GM21528 (cell line): ENCODE measurements around the gene LRRC36.
"Not testable (repeated sequence)": the region's sequence is repeated elsewhere in the genome, so short reads cannot be mapped to it uniquely, and the experiment has no call there.

Experiments used
- ATAC-seq: cut with Tn5 transposase; IDR thresholded peaks from one replicate; pipeline ENCODE4 v1.9.1; 2021; ENCODE audit warnings: mild to moderate bottlenecking, moderate library complexity; ENCODE audit not compliant: unreplicated experiment, low FRiP score

Gene LRRC36

DNA sequence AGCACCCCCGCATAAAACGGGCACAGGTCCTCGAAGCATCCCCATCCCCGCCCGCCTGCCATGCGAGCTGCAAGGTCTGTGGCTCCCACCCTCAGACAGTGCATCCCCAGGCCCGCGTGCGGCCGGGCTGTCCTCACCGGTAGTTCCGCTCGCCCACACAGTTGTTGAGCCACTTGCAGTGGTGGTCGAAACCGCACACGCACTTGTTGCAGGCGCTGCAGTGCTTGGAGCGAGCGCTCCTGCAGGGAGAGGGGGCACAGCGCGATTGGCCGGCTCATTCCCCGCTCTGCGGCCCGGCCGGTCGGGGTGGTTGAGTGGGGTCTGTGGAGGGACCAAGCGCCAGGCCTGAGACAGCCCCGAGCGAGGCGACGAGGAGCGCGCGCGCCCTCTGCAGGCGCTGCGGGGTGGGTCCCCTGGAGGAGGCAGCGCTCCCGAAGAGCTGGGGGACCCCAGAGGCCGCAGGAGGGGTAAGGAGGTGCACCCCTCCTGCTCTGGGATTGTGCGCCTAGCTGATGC, 72.7 kb downstream of the LRRC36 start:
- ATAC-seq, result no peak

DNA sequence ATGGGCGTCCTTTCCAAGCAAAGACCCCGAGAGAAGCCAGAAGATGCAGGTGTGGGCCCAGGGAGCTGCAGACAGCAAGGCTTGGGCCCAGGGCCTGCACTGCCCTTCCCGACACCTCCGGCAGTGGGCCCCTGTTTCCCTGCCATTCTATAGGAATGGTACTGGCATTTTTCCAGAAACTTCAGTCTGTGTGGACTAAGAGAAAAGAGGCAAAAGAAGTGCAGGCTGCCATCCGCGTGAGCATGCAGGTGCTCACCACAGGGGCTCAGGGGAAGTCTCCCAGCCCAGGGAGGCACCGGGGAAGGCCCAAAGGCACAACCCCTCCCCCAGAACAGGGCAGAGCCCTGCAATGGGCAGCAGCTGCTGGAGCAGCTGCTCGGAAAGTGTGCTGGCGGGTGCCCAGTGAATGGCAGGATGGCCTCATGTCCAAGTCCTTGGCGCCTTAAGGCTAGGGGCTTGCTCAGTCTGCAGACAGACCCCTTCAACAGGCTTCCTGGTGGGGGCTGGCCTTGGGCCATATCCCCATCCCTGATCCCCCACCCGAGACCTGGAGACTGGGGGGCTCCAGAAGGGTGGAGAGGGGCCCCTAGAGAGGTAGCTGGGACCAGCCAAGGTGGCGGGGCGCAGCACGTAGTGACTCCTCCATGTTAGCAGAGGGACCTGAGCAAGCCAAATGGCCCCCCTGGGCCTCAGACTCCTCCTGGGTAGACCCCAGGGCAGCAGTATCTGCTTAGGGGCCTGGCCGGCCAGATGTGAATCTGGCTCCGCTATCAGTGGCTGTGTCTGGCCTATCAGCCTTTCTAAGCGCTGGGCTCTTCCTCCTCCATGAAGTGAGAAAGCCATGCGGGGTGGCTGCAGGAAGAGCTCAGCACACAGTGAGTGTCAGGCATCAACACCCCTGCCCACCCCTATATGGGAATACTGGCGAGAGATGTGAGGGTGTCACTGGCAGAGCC, 73.4 kb downstream of the LRRC36 start:
- ATAC-seq, result no peak

GRCh38 chr16:67400901-67401300, 74.3 kb downstream of the LRRC36 start:
- no peak for ATAC-seq

GRCh38 chr16:67403976-67404555, 77.5 kb downstream of the LRRC36 start:
- no peak for ATAC-seq

GRCh38 chr16:67404740-67405226, 78.2 kb downstream of the LRRC36 start:
- ATAC-seq, result no peak

- no peak for ATAC-seq
Measured at GRCh38 chr16:67405336-67405735, 78.7 kb downstream of the LRRC36 start.

DNA sequence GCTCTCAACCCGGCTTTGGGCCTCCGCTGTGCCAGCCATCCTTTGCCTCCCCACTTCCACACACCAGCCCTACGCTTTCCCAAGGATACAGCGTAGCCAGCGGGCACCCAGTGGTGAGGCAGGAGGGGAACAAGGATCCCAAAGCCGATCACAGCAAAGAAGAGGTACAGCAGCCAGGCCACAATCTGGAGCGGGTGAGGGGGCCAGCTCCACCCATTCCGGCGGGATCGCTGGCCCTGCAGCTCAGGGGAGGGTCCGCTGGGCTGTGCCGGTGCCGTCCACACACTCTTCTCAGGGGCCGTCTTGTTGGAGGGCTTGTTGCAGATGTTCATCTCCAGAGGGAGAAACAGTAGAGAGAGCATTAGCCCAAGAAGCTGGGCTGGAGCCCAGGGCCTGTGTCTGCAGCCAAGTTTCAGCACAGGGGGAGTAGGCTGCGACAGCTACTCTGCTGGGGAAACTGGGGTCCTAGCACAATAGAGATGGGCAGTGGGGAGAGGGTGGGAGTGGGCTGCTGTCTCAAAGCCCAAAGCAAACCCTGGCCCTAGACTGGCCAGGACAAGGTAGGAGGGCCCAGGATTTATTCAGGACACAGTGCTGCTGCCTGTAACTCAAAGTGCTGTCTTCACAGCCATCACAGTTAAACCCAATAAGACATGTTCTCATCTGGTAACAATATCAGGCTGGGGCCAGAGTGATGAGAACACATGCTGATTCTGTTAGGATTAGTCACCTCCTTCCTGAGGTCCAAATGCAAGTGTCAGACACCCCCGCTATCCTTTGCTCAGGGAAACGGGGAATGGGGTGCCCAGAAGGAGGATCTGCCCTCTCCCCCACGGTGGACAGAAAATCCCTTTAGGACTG, 79.7 kb downstream of the LRRC36 start:
- no peak for ATAC-seq

GRCh38 chr16:67407176-67407787, 80.7 kb downstream of the LRRC36 start:
- ATAC-seq, result no peak

GRCh38 chr16:67407788-67408452, 81.3 kb downstream of the LRRC36 start:
- ATAC-seq, result no peak

DNA sequence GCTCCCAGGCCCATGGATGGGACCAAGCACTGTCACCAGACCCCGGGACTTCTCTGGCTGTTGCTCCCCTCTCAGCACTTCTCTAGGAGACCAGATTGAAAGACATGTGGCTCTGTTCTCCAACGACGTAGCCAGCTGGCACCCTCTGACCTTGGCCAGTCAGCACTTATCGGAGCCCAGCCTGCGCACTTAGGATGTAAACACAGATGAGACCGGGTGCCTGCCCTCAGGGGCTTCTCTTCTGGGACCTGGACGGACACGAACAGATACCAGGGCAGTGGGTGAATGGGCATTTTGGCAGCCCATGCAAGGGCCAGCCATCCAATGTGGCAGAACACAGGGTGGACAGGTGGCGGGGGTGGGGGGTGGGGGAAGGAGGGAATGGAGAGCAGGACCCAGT, 83.0 kb downstream of the LRRC36 start:
- ATAC-seq, result no peak

DNA sequence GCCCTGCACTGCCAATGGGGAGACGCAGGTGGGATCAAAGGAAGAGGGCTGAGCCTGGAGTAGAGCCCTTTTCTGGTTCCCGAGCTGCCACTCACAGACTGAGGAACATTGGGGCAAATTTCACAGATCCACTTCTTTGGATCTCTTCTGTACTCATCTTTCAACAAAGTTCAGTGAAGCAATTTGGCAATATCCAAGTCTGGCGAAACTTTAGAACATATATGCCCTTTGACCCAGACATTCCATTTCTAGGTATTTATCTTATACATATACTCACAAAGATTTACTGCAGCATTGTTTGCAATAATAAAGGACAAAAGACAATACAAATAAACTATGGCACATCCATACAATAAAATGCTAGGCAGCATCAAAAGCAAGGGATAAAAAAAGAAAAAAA, 84.7 kb downstream of the LRRC36 start:
- no peak for ATAC-seq

- ATAC-seq, result no peak
Measured at GRCh38 chr16:67412294-67412693, 85.7 kb downstream of the LRRC36 start.

DNA sequence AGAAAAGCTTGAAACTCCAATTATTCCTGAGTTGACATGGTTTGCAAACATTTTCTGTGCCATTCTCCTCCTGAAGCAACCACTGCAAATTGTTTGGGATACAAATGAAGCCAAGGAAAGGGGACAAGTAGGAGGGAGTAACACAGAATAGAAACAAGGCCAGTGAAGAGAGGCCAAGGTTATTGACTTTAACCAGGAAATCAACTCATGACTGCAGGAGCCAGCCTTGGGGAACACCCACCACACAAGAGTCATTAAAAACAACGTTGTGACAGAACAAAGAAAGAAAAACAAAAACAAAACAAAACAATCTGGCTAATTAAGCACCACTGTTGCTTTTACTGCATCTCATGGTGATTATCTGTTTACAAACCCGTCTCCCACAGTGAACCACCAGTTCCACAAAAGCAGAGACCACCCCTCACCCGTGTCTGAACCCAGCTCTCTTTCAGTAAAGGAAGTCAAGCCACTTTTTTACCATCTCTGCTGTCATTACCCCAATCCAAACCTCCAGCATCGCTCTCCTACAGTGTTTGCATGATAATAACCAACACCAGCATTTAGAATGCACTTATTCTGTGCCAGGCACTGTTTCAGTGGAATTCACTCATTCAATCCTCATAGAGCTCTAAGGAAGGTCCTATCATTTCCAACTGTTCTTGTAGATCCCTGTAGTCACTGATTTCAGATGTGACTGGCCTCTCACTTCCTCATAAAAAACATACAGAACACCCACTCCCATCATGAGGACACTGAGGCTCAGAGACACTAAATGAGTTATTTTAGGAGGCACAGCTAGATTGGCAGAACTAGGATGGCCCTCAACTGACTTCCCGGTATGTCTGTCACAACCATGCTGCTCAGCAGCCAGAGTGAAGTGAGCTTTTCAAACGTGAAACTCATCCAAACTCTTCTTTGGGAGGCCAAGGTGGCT, 87.6 kb downstream of the LRRC36 start:
- no peak for ATAC-seq

DNA sequence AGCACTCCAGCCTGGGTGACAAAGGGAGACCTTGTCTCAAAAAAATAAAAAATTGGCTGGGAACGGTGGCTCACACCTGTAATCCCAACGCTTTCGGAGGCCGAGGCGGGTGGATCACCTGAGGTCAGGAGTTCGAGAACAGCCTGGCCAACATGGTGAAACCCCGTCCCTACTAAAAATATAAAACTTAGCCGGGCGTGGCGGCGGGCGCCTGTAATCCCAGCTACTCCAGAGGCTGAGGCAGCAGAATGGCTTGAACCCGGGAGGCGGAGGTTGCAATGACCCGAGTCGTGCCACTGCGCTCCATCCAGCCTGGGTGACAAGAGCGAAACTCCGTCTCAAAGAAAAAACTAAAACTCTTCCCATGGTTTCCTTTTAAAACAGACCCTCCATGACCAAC, 88.8 kb downstream of the LRRC36 start:
- ATAC-seq, result not testable (repeated sequence)

DNA sequence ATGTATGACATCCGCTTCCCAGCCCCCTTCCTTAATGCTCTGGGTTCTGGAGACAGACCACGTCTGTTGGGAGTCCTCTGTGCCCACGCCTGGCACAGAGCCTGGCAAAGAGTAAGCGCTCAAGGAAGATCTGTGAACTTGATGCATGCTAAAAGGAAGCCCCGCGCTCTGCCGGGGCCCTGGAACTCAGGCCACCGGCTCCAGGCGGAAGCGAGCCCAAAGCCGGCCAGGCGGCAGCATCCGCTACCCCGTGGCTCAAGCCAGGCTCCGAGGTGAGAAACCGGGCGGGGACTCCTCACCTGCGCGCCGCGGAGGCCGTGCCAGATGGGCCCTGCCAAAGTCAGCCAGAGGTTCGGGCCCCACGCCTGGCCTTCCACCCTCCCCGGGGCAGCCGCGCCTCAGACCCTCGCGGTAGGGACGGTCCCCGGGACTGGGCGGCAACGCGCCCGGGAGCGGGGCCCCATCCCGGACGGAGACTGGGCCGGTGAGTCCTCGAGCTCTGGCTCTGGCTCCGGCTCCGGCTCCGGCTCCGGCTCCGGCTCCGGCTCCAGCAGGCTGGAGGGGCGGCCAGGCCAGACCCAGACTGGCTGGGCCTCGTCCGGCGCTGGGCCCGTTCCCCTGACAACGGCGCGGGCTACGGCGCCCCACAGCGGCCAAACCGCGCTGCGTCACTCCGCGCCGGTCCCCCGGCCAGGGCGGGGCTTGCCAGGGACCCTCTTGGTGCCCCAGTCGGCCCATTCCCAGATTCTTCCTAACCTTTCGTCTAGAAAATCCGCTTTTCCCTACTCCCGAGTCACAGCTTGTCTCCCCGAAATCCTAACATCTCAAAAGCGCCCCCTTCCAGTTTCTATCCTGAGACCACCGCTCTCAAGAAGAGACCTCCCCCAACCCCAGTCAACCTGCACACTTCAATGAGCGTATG, 89.5 kb downstream of the LRRC36 start, which contains the start of gene ZDHHC1:
Gene ZDHHC1 (minus strand): TSS at position 606 of the 922 bp plus-strand sequence. CDS start 8,702 bp downstream, outside the sequence.
- ATAC-seq, result no peak

DNA sequence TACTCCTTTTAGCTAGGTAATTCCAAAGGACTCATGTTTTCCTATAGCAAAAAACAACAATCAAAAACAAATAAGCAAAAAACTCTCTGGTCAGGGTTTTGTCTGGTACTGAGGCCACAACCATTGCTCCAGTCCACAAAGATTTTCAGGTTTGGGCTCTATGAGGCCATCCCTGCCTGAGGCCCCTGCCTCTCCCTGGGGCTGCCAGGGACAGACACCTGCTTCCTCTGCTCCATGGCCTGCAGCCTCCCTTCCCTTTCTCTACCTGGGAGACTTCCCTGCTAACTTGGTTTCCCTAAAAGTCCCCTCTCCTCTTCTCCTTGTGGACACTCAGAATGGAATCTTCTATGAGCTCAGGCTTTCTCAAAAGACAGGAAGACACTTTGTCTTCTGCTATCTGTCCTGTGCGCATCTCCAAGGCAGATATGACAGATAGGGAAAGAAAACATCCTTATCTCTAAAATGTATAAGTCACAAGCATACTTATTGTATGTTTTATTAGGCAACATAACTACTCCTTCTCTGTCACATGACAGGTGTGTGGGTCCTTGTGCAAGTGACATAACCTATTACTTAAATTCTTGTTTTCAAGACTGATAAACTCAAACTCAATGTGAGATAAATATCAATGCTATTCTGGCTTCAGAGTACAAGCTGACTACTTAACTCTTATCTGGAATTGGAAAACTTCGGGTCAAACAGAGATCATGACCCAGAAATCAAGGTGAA, 90.9 kb downstream of the LRRC36 start:
- no peak for ATAC-seq

GRCh38 chr16:67419502-67419901, 92.9 kb downstream of the LRRC36 start:
- ATAC-seq, result no peak
